K562 (cell line): Measurements from ENCODE around the gene ZNF618. TPM values are rescaled to one million over a fixed set of nuclear protein-coding genes. Genes with fewer than 3 reads are reported as not detected.

Experiments used
- ATAC-seq: fragments of 200-7000 bp; cut with Tn5 transposase; 3 replicates; pipeline ENCODE4 v1.9.1; 2020; ENCODE audit warnings: moderate library complexity
- BruUV-seq: library from RNA; stranded (reverse); fragments of 400-500 nt; replicated peaks from 2 replicates; lab custom pipeline; 2021; lab: Mats Ljungman, UMichigan
- CTCF ChIA-PET: fragments of 300-600 bp; formaldehyde crosslinking; extraction: SDS; loops from one replicate; lab custom pipeline; 2021; ENCODE audit warnings: low intra/inter-chr PET ratio; lab: Yijun Ruan, JAX
- POLR2A ChIA-PET: fragments of 300-600, 350-650 bp; sonication (Branson Sonifier 250); formaldehyde crosslinking; extraction: SDS; loops from one replicate; lab custom pipeline; 2021; ENCODE audit warnings: antibody characterized with exemption, inconsistent platforms; lab: Yijun Ruan, JAX
- DNase-seq, 4 experiments: peaks; one replicate each; pipeline versions ENCODE4 v3.0.0 to v3.0.0-alpha.2; 2011 to 2018; ENCODE audit warnings: low spot score in 3 of 4, mixed read lengths in 3 of 4; ENCODE audit errors: extremely low read depth in 1 of 4
- FAIRE-seq: peaks from 2 replicates; lab custom pipeline; 2011; peaks lifted over from hg19 to GRCh38; lab: Jason Lieb, UNC
- H2AFZ ChIP-seq: 2 replicates; pipeline ENCODE4 v1.6.0; 2011; ENCODE audit warnings: low read depth, low read length, control low read depth, inconsistent platforms
- H3K27ac ChIP-seq: fragments of 200-600 bp; 3 replicates; pipeline ENCODE4 v1.8.0; 2011; ENCODE audit warnings: low read depth, mild to moderate bottlenecking, control low read depth, inconsistent platforms, low read length, moderate library complexity, mixed read lengths; ENCODE audit errors: extremely low read depth
- H3K27me3 ChIP-seq, 2 experiments: fragments of 300-600 bp in 1 of 2; 2 replicates in 1 of 2; 3 replicates in 1 of 2; pipeline versions ENCODE4 v1.6.0 to v1.8.0; 2011; ENCODE audit warnings: inconsistent platforms in 2 of 2, low read length in 2 of 2, mild to moderate bottlenecking in 1 of 2, mixed read lengths in 1 of 2, moderate library complexity in 1 of 2; ENCODE audit not compliant: control insufficient read depth in 2 of 2, insufficient read depth in 2 of 2
- H3K36me3 ChIP-seq: fragments of 300-600 bp; 3 replicates; pipeline ENCODE4 v1.8.0; 2011; ENCODE audit warnings: mild to moderate bottlenecking, low read length, inconsistent platforms; ENCODE audit not compliant: control insufficient read depth, insufficient read depth
- H3K4me1 ChIP-seq, 2 experiments: fragments of 200-600 bp in 1 of 2; replicated peaks in 1 of 2; 2 replicates in 1 of 2; 3 replicates in 1 of 2; pipeline versions ENCODE4 v1.5.1 to v1.8.0; 2011; ENCODE audit warnings: inconsistent platforms in 2 of 2, low read length in 2 of 2, mild to moderate bottlenecking in 1 of 2, mixed read lengths in 1 of 2, moderate library complexity in 1 of 2; ENCODE audit not compliant: control insufficient read depth in 2 of 2, insufficient read depth in 2 of 2
- H3K4me2 ChIP-seq: 2 replicates; pipeline ENCODE4 v1.6.1; 2011; ENCODE audit warnings: low read length, control low read depth, inconsistent platforms, mixed read lengths; ENCODE audit not compliant: insufficient read depth
- H3K4me3 ChIP-seq: fragments of 200-600 bp; sonication (generic), shearing (Covaris generic); 2 replicates; pipeline ENCODE4 v1.5.1; 2016; ENCODE audit warnings: control low read depth, inconsistent platforms
- H3K79me2 ChIP-seq: fragments of 200-600 bp; 3 replicates; pipeline ENCODE4 v1.8.0; 2011; ENCODE audit warnings: low read length, inconsistent platforms; ENCODE audit not compliant: control insufficient read depth, insufficient read depth
- H3K9ac ChIP-seq, 2 experiments: 2 replicates each; pipeline versions ENCODE4 v1.6.0 to v1.6.1; 2011; ENCODE audit warnings: low read depth in 2 of 2, low read length in 2 of 2, control low read depth in 1 of 2, inconsistent platforms in 1 of 2, mild to moderate bottlenecking in 1 of 2, mixed read lengths in 1 of 2; ENCODE audit not compliant: insufficient read depth in 1 of 2
- H3K9me1 ChIP-seq: one replicate; pipeline ENCODE4 v1.6.0; 2011; ENCODE audit warnings: inconsistent platforms, mild to moderate bottlenecking, low read length, moderate library complexity; ENCODE audit not compliant: control insufficient read depth, insufficient read depth
- H3K9me3 ChIP-seq: replicated peaks from 2 replicates; pipeline ENCODE4 v1.5.1; 2011; ENCODE audit warnings: low read depth, low read length, inconsistent platforms; ENCODE audit not compliant: control insufficient read depth, insufficient read depth
- H4K20me1 ChIP-seq: replicated peaks from 2 replicates; pipeline ENCODE4 v1.6.1; 2011; ENCODE audit warnings: low read length, inconsistent platforms, mixed read lengths; ENCODE audit not compliant: control insufficient read depth, insufficient read depth
- BRD4 ChIP-seq: fragments of 200-600 bp; sonication (generic); IDR thresholded peaks from 2 replicates; pipeline ENCODE4 v1.6.1; 2017; ENCODE audit warnings: inconsistent platforms
- CTCF ChIP-seq, 3 experiments: IDR thresholded peaks in 2 of 3; conservative IDR thresholded peaks in 1 of 3; 2 replicates each; pipeline ENCODE4 v1.5.1; 2011 to 2012; ENCODE audit warnings: low read length in 3 of 3, mild to moderate bottlenecking in 3 of 3, control low read depth in 2 of 3, improper control_type of control experiment in 1 of 3, inconsistent platforms in 1 of 3, low read depth in 1 of 3, mixed read lengths in 1 of 3, moderate library complexity in 1 of 3; ENCODE audit not compliant: insufficient read depth in 2 of 3
- EP400 ChIP-seq: fragments of 450-650 bp; IDR thresholded peaks from 2 replicates; pipeline ENCODE4 v1.6.1; 2017; ENCODE audit warnings: antibody characterized with exemption, mild to moderate bottlenecking, moderate library complexity
- IRF1 ChIP-seq: sonication (generic); formaldehyde crosslinking; IDR thresholded peaks from 2 replicates; pipeline ENCODE4 v1.8.0; 2022; ENCODE audit warnings: missing genetic modification reagents, mild to moderate bottlenecking, borderline replicate concordance
- NFIC ChIP-seq: fragments of 450-650 bp; IDR thresholded peaks from 2 replicates; pipeline ENCODE4 v1.6.1; 2017; ENCODE audit warnings: mild to moderate bottlenecking, inconsistent platforms
- NFIX ChIP-seq: fragments of 250-450 bp; sonication (Bioruptor Pico); IDR thresholded peaks from 2 replicates; pipeline ENCODE4 v1.4.0; 2020; ENCODE audit warnings: low read depth, mild to moderate bottlenecking, moderate library complexity
- RAD21 ChIP-seq, 2 experiments: fragments of 250-450 bp in 1 of 2; fragments of 450-650 bp in 1 of 2; sonication (Bioruptor Pico) in 1 of 2; formaldehyde crosslinking in 1 of 2; IDR thresholded peaks in 1 of 2; conservative IDR thresholded peaks in 1 of 2; 2 replicates each; pipeline versions ENCODE4 v1.4.0 to v1.8.0; 2020 to 2022; ENCODE audit warnings: mild to moderate bottlenecking in 2 of 2, moderate library complexity in 1 of 2
- ZMIZ1 ChIP-seq, 2 experiments: fragments of 150-350 bp in 1 of 2; IDR thresholded peaks; 2 replicates each; pipeline ENCODE4 v1.6.1; 2012 to 2016; ENCODE audit warnings: low read depth in 2 of 2, low read length in 2 of 2, mild to moderate bottlenecking in 1 of 2, moderate library complexity in 1 of 2
- ZNF347 ChIP-seq: fragments of 450-650 bp; formaldehyde crosslinking; IDR thresholded peaks from 2 replicates; pipeline ENCODE4 v1.4.0; 2020; ENCODE audit warnings: low read depth, mild to moderate bottlenecking, moderate library complexity
- ZNF780A ChIP-seq: fragments of 250-450 bp; sonication (Bioruptor Pico); IDR thresholded peaks from 2 replicates; pipeline ENCODE4 v1.5.0; 2021; ENCODE audit warnings: mild to moderate bottlenecking
- WGBS: fragments of 100-300 bp; shearing (Covaris generic); methylation state at CpG from one replicate; pipeline ENCODE4 v1.1.6; 2016; ENCODE audit warnings: low coverage, mixed read lengths; ENCODE audit not compliant: insufficient coverage; ENCODE audit errors: missing lambda C conversion rate; 5-methylcytosine and 5-hydroxymethylcytosine counted together
- in situ Hi-C: fragments of 300-500 bp; cut with MboI; formaldehyde crosslinking; loops from 4 replicates; pipeline ENCODE4 v1.15.0; 2018; ENCODE audit warnings: inconsistent platforms, mixed read lengths
- intact Hi-C: fragments of 100-400 bp; cut with micrococcal nuclease; formaldehyde crosslinking; loops from 2 replicates; pipeline ENCODE4 v1.14.2; 2022
- polyA plus RNA-seq, 8 experiments: library from polyadenylated mRNA; depleted of rRNA in 4 of 8; stranded (reverse) in 5 of 8; unstranded in 3 of 8; fragments of >200 nt; fragmentation: Nextera tagmentation in 2 of 8; fragmentation: Illumina TruSeq in 1 of 8; extraction: Ambion mirVana in 2 of 8; extraction: Trizol in 1 of 8; gene quantifications; 2 replicates each; pipeline versions ENCODE4 v1.2.1 to v1.2.3, GENCODE V29; 2011 to 2014; ENCODE audit warnings: inconsistent platforms in 1 of 8, missing spikeins in 1 of 8
- total RNA-seq, 7 experiments: library from RNA; depleted of rRNA in 6 of 7; stranded (reverse); fragments of >200 nt in 6 of 7; fragmentation: Illumina TruSeq in 2 of 7; extraction: Trizol in 2 of 7; gene quantifications; 2 replicates each; pipeline versions ENCODE4 v1.2.1 to v1.2.3, GENCODE V29; 2011 to 2021; ENCODE audit warnings: low replicate concordance in 1 of 7

The ZNF618 gene
- total and polyA plus RNA-seq, 9 of the 15 experiments (the other 6 are each of a cell fraction or from before 2014, with no cell fraction given), result 0.08 to 13.7 (median 3.4) TPM

GRCh38 chr9:114072184-114073140, 196.4 kb downstream of the ZNF618 start:
- CTCF ChIA-PET, result no interaction called here
- no peak for DNase-seq
- H3K4me1 ChIP-seq, result no peaks in the 10 kb centered on the region; a peak in 1 of 5 replicates
- WGBS, result 2% methylated on average over 14 of the region's 14 CpGs
- H3K36me3 ChIP-seq, result no peaks in the 10 kb centered on the region
- H4K20me1 ChIP-seq, result no peaks in the 10 kb centered on the region
- peak; percentile 52 for ATAC-seq
- TF ChIP-seq ZMIZ1 (IDR thresholded peaks at IDR 0.05; ENCODE audit: low read depth in 2 of 2, low read length in 2 of 2), result no peak
- no peak for TF ChIP-seq IRF1 (CRISPR knock-in tag)
- no peak for TF ChIP-seq BRD4
- peak; percentile 75 for TF ChIP-seq NFIX (CRISPR knock-in tag)
- TF ChIP-seq RAD21 (CRISPR knock-in tag; conservative IDR thresholded peaks at IDR 0.05 in 1 of 2, IDR thresholded peaks at IDR 0.05 in 1 of 2), result peak in 1 of 2 experiments; percentile 23; a peak in 2 of 4 replicates
- no peak for TF ChIP-seq ZNF780A (CRISPR knock-in tag)
- peak; percentile 89 for TF ChIP-seq NFIC
- peak; percentile 10 to 18 (median 14); a peak in 1 of 6 replicates for TF ChIP-seq CTCF (IDR thresholded peaks at IDR 0.05 in 2 of 3, conservative IDR thresholded peaks at IDR 0.05 in 1 of 3; ENCODE audit: insufficient read depth in 2 of 3, low read depth in 1 of 3, low read length in 3 of 3)
- no peak for TF ChIP-seq EP400
- TF ChIP-seq ZNF347 (CRISPR knock-in tag), result no peak
- no TSS peak for BruUV-seq
- no peaks in the 10 kb centered on the region for H3K9me1 ChIP-seq
- H3K79me2 ChIP-seq, result no peaks in the 10 kb centered on the region
- H3K9ac ChIP-seq, result no peak overlapping the region
- no peak for FAIRE-seq
- intact Hi-C loops, result no loop called here
- POLR2A ChIA-PET, result no interaction called here
- no peaks in the 10 kb centered on the region for H3K9me3 ChIP-seq
- no peak overlapping the region for H3K4me3 ChIP-seq
- H3K4me2 ChIP-seq, result no peak overlapping the region
- in situ Hi-C loops, result no loop called here
- no peak overlapping the region for H3K27ac ChIP-seq
- peaks cover 0 to 14% of the 10 kb centered on the region in 2 experiments; a peak in 3 of 5 replicates for H3K27me3 ChIP-seq
- no peak overlapping the region for H2AFZ ChIP-seq
